Caco-2 (cell line): ENCODE data around the gene HDAC4. TPM values are rescaled to one million over a fixed set of nuclear protein-coding genes. Genes with fewer than 3 reads are reported as not detected.

Experiments
- BruUV-seq: library from RNA; stranded (reverse); fragments of 400-500 nt; replicated peaks from 2 replicates; lab custom pipeline; 2021; lab: Mats Ljungman, UMichigan
- CTCF ChIA-PET: fragments of 300-600 bp; sonication (Branson Sonifier 250); formaldehyde crosslinking; loops from one replicate; lab custom pipeline; 2022; ENCODE audit warnings: antibody characterized with exemption; lab: Charles Lee
- POLR2A ChIA-PET: fragments of 300-600 bp; sonication (Branson Sonifier 250); formaldehyde crosslinking; loops from one replicate; lab custom pipeline; 2022; ENCODE audit warnings: antibody characterized with exemption; lab: Charles Lee
- DNase-seq, 2 experiments: peaks; one replicate each; pipeline versions ENCODE4 v3.0.0 to v3.0.0-alpha.2; 2020 to 2022
- H3K27me3 ChIP-seq: replicated peaks from 2 replicates; pipeline ENCODE4 v1.6.0; 2011; ENCODE audit warnings: low read length; ENCODE audit not compliant: control insufficient read depth, insufficient read depth
- H3K36me3 ChIP-seq: 2 replicates; pipeline ENCODE4 v1.5.1; 2011; ENCODE audit warnings: low read length; ENCODE audit not compliant: control insufficient read depth, insufficient read depth
- H3K4me1 ChIP-seq: fragments of 250-450 bp; sonication (Bioruptor Pico); 2 replicates; pipeline ENCODE4 v1.5.1; 2020; ENCODE audit warnings: mild to moderate bottlenecking
- H3K4me3 ChIP-seq: 2 replicates; pipeline ENCODE4 v1.5.1; 2011; ENCODE audit warnings: low read depth, mild to moderate bottlenecking, control low read depth, low read length
- H3K9me3 ChIP-seq: fragments of 250-450 bp; sonication (Bioruptor Pico); 2 replicates; pipeline ENCODE4 v1.5.1; 2020; ENCODE audit warnings: mild to moderate bottlenecking, moderate library complexity
- H3K27ac Mint-ChIP-seq: one replicate; pipeline ENCODE4 v1.8.0; 2022; ENCODE audit warnings: mixed read lengths; ENCODE audit not compliant: unreplicated experiment
- H3K27me3 Mint-ChIP-seq: one replicate; pipeline ENCODE4 v1.8.0; 2022; ENCODE audit warnings: mixed read lengths; ENCODE audit not compliant: insufficient read depth, unreplicated experiment
- H3K36me3 Mint-ChIP-seq: one replicate; pipeline ENCODE4 v1.8.0; 2022; ENCODE audit warnings: mild to moderate bottlenecking, mixed read lengths; ENCODE audit not compliant: insufficient read depth, unreplicated experiment
- H3K4me1 Mint-ChIP-seq: one replicate; pipeline ENCODE4 v1.8.0; 2022; ENCODE audit warnings: low read depth, mixed read lengths; ENCODE audit not compliant: unreplicated experiment
- H3K4me3 Mint-ChIP-seq: one replicate; pipeline ENCODE4 v1.8.0; 2022; ENCODE audit warnings: mild to moderate bottlenecking, moderate library complexity, mixed read lengths; ENCODE audit not compliant: unreplicated experiment
- H3K9me3 Mint-ChIP-seq: one replicate; pipeline ENCODE4 v1.8.0; 2022; ENCODE audit warnings: mixed read lengths; ENCODE audit not compliant: unreplicated experiment
- CTCF ChIP-seq, 2 experiments: fragments of 200-600 bp in 1 of 2; IDR thresholded peaks; 1 replicate in 1 of 2; 2 replicates in 1 of 2; pipeline versions ENCODE4 v1.5.1 to v1.8.0; 2011 to 2022; ENCODE audit warnings: antibody characterized with exemption in 1 of 2, control low read depth in 1 of 2, inconsistent platforms in 1 of 2, low read depth in 1 of 2, low read length in 1 of 2, mild to moderate bottlenecking in 1 of 2, moderate library complexity in 1 of 2; ENCODE audit not compliant: insufficient read depth in 1 of 2, severe bottlenecking in 1 of 2, unreplicated experiment in 1 of 2
- intact Hi-C: fragments of 100-400 bp; cut with micrococcal nuclease; formaldehyde crosslinking; loops from one replicate; pipeline ENCODE4 v1.10.0; 2022; ENCODE audit not compliant: unreplicated experiment
- total RNA-seq: library from RNA; stranded (reverse); gene quantifications from 2 replicates; pipeline ENCODE4 v1.2.3, GENCODE V29; 2022

HDAC4 gene
- total RNA-seq, 1 experiment from 2014 or later = 15.5 TPM

GRCh38 chr2:239421851-239422250, 21.0 kb upstream of the HDAC4 start:
- intact Hi-C loops = no loop called here
- POLR2A ChIA-PET = no interaction called here
- H3K27ac Mint-ChIP-seq = no peak overlapping the region
- Histone ChIP-seq H3K27me3 (no peaks in the 10 kb centered on the region), H3K4me3 (no peak overlapping the region), H3K9me3 (no peaks in the 10 kb centered on the region), H3K4me1 (no peaks in the 10 kb centered on the region), H3K36me3 (no peaks in the 10 kb centered on the region)
- H3K36me3 Mint-ChIP-seq = no peaks in the 10 kb centered on the region
- no peaks in the 10 kb centered on the region for H3K9me3 Mint-ChIP-seq
- no peak overlapping the region for H3K4me3 Mint-ChIP-seq
- TF ChIP-seq CTCF (IDR thresholded peaks at IDR 0.05; ENCODE audit: insufficient read depth in 1 of 2, low read depth in 1 of 2, low read length in 1 of 2, severe bottlenecking in 1 of 2, unreplicated experiment in 1 of 2) = no peak
- no peaks in the 10 kb centered on the region for H3K4me1 Mint-ChIP-seq
- DNase-seq = no peak
- CTCF ChIA-PET = no interaction called here
- no TSS peak for BruUV-seq
- peaks cover 11% of the 10 kb centered on the region for H3K27me3 Mint-ChIP-seq

- BruUV-seq = no TSS peak
- no peak for DNase-seq
- ChIA-PET CTCF (no interaction called here), POLR2A (no interaction called here)
- Histone ChIP-seq H3K9me3 (no peaks in the 10 kb centered on the region), H3K4me1 (no peaks in the 10 kb centered on the region), H3K27me3 (no peaks in the 10 kb centered on the region), H3K36me3 (no peaks in the 10 kb centered on the region), H3K4me3 (no peak overlapping the region)
- Mint-ChIP-seq H3K27me3 (peaks cover 14% of the 10 kb centered on the region), H3K4me3 (no peak overlapping the region), H3K9me3 (no peaks in the 10 kb centered on the region), H3K36me3 (no peaks in the 10 kb centered on the region), H3K27ac (no peak overlapping the region), H3K4me1 (no peaks in the 10 kb centered on the region)
- intact Hi-C loops = no loop called here
- TF ChIP-seq CTCF (IDR thresholded peaks at IDR 0.05; ENCODE audit: insufficient read depth in 1 of 2, low read depth in 1 of 2, low read length in 1 of 2, severe bottlenecking in 1 of 2, unreplicated experiment in 1 of 2) = no peak
Measured at GRCh38 chr2:239420082-239420481, 19.3 kb upstream of the HDAC4 start.

- ChIA-PET CTCF (no interaction called here), POLR2A (no interaction called here)
- no peaks in the 10 kb centered on the region for H3K9me3 Mint-ChIP-seq
- H3K27me3 Mint-ChIP-seq = peaks cover 14% of the 10 kb centered on the region
- Histone ChIP-seq H3K4me1 (no peaks in the 10 kb centered on the region), H3K4me3 (no peak overlapping the region), H3K27me3 (no peaks in the 10 kb centered on the region), H3K9me3 (no peaks in the 10 kb centered on the region), H3K36me3 (no peaks in the 10 kb centered on the region)
- H3K36me3 Mint-ChIP-seq = no peaks in the 10 kb centered on the region
- TF ChIP-seq CTCF (IDR thresholded peaks at IDR 0.05; ENCODE audit: insufficient read depth in 1 of 2, low read depth in 1 of 2, low read length in 1 of 2, severe bottlenecking in 1 of 2, unreplicated experiment in 1 of 2) = no peak
- DNase-seq = no peak
- no TSS peak for BruUV-seq
- H3K4me3 Mint-ChIP-seq = no peak overlapping the region
- intact Hi-C loops = no loop called here
- no peak overlapping the region for H3K27ac Mint-ChIP-seq
- H3K4me1 Mint-ChIP-seq = no peaks in the 10 kb centered on the region
Measured at GRCh38 chr2:239418918-239419317, 18.1 kb upstream of the HDAC4 start.
